ENCODE data around the gene AGPAT3.

Gene AGPAT3

DNA sequence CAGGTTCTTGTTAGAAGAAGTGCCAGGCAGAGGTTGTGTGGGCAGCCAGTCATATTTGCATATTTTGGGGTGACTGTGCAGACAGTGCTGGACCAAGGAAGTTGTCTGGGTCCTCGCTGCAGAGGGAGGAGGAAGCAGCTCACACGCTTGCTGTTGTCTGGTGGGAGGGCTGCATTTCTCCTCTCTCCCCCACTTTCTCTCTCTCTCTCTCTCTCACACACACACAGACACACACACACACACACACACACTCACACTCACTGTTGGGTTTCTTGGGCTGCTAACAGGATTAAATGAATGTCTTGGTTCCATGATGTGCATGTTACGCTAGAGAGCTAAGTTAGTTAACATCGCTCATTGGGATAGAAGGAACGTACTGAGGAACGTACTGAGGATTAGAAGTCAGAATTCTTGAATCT is 72.9 kb downstream of the AGPAT3 start:
- no peak for DNase-seq (ENCODE audit: low spot score)

GRCh38 chr21:43938751-43939442 is 73.9 kb downstream of the AGPAT3 start:
- peak; percentile 93 for DNase-seq (ENCODE audit: low spot score)

- DNase-seq (ENCODE audit: low spot score), result no peak
Measured at GRCh38 chr21:43939443-43940328, 74.7 kb downstream of the AGPAT3 start.

GRCh38 chr21:43940329-43941050 is 75.5 kb downstream of the AGPAT3 start:
- no peak for DNase-seq (ENCODE audit: low spot score)

DNA sequence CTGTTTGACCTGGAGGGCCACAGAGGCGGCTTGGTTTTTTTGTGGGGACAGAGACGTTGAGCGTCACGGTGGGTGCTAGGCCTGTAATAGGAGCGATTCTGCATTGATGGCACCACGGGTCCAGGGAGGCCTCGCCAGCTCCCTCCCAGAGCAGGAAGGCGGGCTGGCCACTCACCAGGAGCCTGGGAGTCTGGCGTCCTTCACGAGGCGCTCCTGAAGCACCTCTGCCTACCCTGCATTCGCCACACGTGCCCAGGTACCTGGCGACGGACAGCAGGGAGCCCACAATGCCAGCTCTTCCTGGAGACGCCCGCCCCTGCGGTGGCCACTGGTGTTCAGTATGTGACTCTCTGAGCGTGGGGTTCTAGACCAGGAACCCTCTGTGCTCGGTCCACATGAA is 77.2 kb downstream of the AGPAT3 start:
- no peak for DNase-seq (ENCODE audit: low spot score)

DNA sequence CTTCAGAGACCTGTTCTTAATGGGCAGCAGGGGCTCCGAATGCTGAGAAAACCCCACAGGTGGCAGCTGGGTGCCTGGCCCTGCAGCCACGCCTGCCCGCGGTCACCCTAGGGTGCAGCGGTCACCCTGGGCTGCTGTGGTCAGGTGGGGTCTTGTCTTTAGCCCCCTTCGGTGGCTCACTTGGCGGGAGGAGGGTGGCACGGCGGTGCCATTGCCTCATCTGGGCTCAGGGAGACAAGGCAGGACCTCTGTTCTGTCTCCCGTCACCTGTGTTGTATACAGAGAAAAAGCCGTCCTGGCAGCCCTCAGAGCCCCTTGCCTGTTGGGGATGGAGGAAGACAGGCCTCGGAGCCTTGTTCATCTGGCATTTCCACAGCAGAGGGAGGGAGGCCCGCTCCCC is 77.6 kb downstream of the AGPAT3 start:
- DNase-seq (ENCODE audit: low spot score), result no peak

DNA sequence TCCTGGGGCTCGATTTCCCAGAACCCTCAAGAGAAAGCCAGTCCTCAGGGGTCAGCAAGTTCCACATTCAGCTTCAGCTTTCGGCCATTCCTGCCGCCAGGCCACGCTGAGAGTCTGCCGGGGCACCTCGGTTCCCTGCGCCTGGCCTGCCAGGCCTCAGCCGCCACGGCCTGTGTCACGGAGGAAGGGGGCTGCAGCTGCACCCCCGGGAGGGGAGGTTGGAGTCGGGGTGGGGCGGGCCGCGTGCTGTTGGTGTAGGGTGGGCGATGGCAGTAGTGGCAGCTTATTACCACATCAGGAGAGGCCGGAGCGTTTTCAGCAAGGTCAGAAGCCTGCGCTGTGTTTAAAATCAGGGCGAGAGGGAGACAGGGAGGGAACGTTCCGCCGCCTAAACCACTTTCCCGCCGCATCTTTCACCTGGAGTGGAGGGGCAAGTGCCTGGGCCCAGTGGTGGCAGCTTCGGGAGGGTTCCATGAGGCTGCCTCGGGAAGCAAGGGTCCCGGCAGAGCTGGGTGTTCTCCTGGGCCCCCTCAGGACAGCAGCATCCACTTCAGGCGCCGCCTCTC is 78.6 kb downstream of the AGPAT3 start:
- DNase-seq (ENCODE audit: low spot score), result no peak

DNA sequence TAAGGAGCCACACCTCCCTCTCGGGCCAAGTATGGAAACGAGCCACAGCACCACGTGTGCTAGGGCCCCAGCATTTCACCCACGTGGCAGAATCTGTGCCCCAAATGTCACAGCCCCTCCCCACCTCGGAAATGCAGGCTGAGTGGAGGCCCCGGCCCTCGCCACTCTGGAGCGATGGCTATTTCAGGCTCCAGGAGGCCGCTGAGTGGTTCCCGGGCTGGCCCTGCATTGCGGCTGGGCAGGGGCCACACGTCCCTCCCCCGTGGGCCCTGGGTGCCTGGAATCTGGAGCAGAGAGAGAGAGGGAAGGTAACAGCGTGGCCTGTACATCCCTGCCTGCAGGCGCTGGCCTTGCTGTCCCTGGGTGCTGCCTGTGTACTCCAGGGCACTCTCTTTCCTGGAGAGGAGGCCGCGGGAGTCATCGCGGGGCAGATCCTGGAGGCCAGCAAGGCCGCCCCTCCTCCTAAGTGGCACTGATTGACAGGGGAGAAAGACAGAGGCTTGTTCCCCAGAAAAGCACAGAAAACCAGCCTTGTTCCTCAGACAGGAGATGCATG is 79.1 kb downstream of the AGPAT3 start:
- DNase-seq (ENCODE audit: low spot score), result no peak

GRCh38 chr21:43944757-43945156 is 79.7 kb downstream of the AGPAT3 start:
- DNase-seq (ENCODE audit: low spot score), result no peak

GRCh38 chr21:43948740-43949498 is 83.9 kb downstream of the AGPAT3 start:
- DNase-seq (ENCODE audit: low spot score), result no peak

- no peak for DNase-seq (ENCODE audit: low spot score)
Measured at GRCh38 chr21:43949499-43950208, 84.6 kb downstream of the AGPAT3 start.

- no peak for DNase-seq (ENCODE audit: low spot score)
Measured at GRCh38 chr21:43950481-43950880, 85.5 kb downstream of the AGPAT3 start.

DNA sequence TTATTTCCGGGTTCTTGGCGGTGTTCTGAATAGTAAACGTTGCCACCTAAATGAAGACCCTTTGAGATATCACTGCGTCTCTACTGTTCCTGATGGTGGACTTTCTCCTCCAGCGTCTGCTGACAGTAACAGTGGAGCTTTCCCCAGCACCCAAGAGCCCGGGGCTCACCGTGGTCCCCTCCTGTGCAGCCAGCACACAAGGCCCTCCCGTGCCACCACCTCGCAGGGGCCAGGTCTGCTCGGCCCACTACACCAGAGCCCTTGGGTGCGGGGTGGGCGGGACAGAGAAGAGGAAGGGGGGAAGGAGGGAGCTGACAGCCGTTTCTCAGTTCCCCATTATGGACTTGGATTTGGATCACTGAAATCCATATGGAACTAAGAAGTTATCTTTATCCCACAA is 85.9 kb downstream of the AGPAT3 start:
- no peak for DNase-seq (ENCODE audit: low spot score)

GRCh38 chr21:43951911-43952703 is 87.1 kb downstream of the AGPAT3 start:
- no peak for DNase-seq (ENCODE audit: low spot score)

DNA sequence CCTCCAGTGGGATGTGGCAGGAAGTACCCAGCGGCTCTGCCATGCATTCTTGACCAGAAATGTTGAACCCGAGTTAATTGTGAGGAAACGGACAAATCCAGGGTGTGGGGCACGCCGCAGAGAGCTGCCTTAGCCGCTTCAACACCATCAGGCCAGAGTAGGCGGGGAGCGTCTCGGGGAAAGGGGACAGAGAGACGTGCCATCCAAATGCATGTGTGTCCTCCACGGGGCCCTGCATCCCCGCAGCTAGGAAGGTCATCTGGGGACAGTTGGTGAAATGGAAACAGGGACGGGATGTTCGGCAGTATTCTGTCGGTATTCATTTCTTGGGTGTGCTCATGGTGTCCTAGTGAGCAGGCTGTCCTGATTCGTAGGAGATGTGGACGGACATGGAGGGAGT is 88.0 kb downstream of the AGPAT3 start:
- no peak for DNase-seq (ENCODE audit: low spot score)

GRCh38 chr21:43954042-43954441 is 89.0 kb downstream of the AGPAT3 start:
- no peak for DNase-seq (ENCODE audit: low spot score)

DNA sequence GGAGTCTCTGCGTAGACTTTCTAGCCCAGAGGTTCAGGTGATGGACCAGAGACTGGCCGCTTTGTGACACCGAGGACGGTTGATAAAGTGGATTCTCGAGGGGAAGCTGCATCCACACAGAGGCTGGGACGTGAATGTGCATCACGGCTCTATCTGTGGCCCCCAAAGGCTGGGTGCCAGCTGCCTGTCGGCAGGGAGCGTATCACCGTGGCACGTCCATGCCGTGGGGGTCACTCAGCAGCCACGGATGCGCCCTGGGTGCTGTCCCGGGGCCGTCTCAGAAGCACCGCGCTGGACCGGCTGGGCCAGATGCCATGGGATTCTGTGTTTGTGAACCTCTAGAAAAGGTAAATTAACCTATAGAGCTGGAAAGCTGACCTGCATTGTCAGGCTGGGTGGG is 89.9 kb downstream of the AGPAT3 start:
- no peak for DNase-seq (ENCODE audit: low spot score)

DNA sequence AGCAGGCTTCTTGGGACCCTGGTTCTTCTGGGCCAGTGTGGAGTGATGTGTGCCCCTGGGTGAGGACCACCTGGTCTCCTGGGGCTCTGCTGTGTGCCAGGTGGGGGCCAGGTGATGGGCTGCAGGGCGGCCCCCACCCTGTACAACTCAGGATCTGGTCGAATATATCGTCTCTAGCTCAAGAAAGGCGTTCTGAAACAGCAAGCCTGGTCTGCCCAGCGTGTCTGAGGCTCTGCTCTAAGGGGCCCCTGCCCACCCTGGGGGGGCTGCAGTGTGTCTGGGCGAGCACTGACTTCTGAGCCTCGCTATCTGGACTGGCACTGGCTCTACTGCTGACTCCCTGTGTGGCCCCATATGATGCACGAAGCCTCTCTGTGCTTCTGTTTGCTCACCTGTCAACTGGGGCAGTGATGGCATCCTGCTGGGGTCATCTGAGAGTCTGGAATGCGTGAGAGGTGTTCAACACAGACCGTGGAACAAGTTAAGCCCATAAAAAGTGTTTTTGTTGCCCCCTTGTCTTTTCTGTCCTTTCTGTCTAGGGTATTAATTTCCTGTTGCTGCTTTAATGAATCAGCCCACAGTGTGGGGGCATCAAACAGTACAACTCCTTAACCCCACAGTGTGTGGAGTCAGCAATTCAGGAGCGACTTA is 91.1 kb downstream of the AGPAT3 start:
- DNase-seq (ENCODE audit: low spot score), result no peak

DNA sequence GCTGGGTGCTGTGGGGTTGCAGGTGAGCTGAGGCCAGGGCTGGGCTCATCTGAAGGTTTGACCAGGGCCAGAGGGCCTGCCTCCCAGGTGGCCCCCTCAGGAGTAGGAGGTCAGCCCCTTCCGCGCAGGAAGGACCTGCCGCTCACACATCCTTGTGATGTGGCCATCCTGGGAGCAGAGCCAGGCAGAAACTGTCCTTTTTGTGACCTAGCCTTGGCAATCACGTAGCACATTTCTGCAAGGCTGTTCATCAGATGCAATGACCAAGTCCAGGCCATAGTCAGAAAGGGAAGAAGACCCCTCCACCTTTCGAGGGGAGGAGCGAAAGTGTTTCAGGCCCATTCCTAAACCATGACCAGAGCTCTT is 91.6 kb downstream of the AGPAT3 start:
- no peak for DNase-seq (ENCODE audit: low spot score)

Measured in hematopoietic multipotent progenitor cell treated with erythropoietin and hydrocortisone succinate and interleukin-3 and kit ligand, for 17 days (in vitro differentiated cells).